Colon (tissue), 2 donors: Measurements from ENCODE around the gene DYNC2I2.

Experiments used
- FAIRE-seq: peaks from 2 replicates; lab custom pipeline; 2012; peaks lifted over from hg19 to GRCh38; lab: Jason Lieb, UNC
- donor health status: control.
- donor health status: control.

DYNC2I2 gene

GRCh38 chr9:128636024-128636390, 20.6 kb downstream of the DYNC2I2 start:
- no peak for FAIRE-seq

DNA sequence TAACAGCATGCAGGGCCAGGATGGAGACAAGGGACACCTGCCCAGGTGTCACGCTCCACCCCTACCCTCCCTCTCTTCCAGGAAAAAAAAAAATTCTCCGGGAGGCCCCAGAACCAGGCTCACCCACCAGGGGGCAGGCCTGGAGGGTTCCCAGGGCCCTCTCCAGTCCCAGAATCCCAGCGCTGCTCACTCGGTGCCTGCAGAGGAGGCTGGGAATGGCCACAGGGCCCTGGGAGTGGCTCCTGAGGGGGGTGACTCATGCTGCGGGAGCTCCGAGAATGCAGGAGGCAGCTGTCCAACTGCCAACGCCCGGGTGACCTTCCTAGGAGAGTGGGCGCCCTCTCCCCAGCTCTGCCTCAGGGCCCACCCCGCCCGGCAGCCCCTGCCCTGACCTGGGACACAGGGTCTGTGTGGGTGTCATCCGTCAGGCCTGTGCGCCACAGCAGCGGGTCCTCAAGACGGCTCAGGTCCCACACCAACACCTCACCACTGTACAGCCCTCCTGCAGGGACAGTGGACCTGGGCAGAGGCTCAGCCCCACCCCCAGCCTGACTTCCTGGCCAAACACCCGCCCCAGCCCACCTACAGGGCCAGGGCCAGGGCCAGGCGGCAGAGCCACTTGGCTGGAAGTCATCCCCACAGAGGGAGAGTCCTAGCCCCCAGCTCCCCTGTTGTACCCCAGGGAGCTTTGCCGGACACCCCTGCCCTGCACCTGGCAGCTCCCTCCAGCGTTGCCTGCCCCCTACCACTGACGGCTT, 21.2 kb downstream of the DYNC2I2 start:
- no peak for FAIRE-seq

DNA sequence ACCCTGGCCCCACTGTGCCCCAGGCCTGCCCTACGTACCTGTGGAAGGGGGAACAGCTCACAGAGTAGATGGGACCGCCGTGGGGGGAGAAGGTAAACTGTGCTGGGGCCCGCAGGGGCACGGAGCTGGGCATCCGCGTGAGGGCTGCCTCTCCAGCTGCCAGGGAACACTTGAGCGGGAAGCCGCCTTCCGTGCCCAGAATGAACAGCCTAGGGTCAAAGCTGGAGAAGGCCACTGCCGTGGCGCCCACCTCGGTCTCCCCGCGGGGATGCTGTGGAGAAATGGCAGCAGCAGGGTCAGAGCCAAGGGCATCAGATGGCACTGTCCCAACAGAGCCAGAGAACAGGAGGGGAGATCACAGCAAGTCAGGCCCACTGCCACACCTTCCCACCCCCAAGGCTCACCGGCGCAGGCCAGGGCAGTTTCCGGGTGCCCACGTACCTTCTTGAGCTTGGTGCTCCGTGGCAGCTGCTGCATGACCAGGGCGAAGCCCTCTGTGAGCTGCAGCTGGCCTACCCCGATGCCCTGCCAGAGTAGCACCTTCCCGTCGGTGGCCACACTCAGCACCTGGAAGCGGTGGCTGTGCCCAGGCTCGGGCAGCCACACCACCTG, 21.9 kb downstream of the DYNC2I2 start:
- FAIRE-seq, result no peak

DNA sequence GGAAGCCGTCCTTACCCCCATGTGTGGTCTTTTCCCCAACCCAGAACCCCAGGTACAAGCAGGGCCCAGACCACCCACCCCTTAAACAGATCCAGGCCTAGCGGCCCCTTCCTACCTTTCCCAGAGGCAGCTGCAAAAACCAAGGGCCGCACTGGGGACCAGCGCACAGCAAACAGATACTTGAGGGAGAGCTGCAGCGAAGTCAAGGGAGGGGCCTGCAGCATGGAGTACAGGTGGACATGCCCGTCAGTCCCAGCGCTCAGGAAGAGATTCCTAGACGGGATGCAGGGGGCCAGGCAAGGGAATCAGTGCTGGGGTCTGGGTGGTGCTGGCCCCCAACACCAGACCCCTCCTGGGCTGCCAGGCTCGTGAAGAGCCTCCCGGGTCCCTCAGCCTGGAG, 22.5 kb downstream of the DYNC2I2 start:
- no peak for FAIRE-seq

DNA sequence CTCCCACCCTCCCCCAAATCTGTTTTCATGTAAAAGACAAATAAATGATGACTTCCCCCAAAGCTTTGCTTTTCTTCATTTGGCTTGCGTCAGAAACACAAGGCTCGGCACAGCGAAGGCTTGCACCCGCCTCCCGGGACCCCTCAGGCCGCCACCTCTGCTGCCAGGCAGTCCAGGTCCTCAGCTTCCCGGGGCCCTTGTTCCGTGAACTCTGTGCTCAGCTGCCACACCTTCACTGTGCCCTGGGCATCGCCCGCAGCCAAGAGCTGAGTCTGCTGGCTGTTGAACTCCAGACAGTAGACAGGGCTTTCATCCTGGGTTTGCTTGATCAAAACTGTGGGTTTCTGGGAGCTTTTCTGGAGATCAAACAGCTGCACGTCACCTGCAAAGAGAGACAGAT, 23.0 kb downstream of the DYNC2I2 start:
- FAIRE-seq, result no peak

DNA sequence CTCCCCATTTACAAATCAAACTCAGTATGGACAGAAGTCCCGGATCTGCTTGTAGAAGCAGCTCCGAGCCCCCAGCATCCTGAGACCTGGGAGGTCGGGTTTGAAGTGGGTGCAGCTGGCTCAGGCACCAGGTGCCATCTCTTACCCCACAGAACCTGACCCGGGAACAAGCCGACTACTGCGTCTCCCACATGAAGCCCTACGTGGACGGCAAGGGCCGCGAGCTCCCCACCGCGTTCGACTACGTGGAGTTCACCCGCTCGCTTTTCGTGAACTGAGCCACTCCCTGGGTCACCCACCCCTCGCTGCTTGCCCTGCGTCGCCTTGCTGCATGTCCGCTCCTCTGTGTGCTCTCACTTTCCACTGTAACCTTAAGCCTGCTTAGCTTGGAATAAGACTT, 23.6 kb downstream of the DYNC2I2 start:
- FAIRE-seq, result no peak

DNA sequence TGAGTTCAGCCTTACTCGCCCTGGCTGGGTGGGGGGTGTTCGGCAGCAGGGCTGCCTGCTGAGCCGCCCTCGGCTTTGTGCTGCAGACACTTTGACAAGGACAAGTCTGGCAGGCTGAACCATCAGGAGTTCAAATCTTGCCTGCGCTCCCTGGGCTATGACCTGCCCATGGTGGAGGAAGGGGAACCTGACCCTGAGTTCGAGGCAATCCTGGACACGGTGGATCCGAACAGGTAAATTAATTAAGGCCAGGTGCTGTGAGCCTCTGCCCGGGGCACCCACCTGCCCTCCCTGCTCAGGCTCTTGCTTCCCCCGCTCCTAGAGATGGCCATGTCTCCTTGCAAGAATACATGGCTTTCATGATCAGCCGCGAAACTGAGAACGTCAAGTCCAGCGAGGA, 24.2 kb downstream of the DYNC2I2 start:
- no peak for FAIRE-seq

DNA sequence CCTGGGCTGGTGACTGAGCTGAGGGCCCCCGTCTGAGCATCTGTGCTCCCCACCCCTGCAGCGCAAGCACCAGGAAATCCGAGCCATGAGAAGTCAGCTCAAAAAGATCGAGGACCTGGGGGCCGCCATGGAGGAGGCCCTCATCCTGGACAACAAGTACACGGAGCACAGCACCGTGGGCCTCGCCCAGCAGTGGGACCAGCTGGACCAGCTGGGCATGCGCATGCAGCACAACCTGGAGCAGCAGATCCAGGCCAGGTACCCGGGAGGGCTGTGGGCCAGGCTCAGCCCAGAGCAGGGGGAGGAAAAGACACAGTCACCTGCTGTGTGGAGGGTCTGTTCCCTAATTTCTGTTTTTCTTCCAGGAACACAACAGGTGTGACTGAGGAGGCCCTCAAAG, 24.6 kb downstream of the DYNC2I2 start:
- FAIRE-seq, result no peak

DNA sequence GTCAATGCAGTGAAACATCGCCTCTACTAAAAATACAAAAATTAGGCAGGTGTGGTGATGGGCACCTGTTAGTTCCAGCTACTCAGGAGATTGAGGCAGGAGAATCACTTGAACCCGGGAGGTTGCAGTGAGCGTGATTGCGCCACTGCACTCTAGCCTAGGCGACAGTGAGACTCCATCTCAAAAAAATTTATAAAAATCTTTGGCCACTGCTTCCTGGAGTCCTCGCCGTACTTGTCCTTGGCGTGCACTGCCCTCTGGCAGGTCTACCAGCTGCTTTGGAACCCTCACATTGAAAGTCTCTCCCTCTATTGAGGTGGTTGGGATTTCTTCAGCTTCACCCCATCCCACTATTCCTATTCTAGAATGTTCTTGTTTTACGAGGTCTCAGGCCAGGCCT, 25.0 kb downstream of the DYNC2I2 start:
- FAIRE-seq, result no peak

DNA sequence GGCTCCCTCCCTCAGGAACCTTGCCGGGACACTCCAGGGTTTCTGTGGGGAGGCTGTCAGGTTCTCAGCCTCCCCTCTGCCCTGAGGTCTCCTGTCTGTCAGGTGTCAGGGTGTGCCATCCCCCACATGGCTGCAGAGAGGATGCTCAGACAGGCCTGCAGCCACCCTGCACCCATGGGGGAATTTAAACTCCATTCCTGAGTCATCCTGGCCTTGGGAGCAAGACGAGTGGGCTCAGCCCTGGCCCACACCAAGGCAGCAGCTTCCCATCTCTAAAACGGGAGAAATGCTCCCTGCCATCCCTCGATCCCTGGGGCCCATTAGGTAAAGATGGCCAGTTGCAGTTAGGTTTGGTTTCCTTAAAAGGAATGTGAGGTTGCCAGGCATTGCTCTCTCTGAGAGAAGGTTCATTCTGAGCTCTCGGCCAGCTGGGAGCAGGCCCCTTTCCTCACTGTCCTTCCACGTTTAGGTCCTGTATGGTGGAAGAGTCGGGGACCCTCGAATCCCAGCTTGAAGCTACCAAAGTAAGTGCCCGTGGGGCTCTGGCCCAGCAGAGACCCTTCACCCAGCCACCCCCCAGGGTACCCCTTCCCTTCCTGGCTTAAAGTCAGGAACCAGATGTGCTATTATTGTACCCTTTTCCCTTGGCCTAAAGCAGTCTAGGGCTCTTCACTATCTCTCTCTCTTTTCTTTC, 26.6 kb downstream of the DYNC2I2 start:
- no peak for FAIRE-seq

DNA sequence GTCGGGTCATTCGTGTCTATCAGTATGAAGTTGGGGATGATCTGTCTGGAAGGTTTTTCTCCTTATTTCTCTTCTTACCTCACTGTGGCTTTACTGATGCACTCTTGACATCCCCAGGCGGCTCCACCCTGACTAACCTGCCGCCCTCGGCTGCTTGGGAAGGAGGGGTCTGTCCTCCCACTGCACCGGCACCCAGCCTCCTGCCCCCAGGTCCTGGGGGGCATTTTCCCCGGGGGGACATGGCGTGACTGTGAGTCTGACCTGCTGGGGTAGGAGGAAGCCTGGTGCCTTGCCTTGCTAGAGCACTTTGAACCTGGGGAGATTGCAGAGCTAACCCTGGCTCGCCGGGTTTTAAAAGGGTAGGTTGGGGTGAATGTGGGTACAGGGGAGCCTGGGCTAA, 27.5 kb downstream of the DYNC2I2 start:
- no peak for FAIRE-seq

- no peak for FAIRE-seq
These were observed 28.1 kb downstream of the DYNC2I2 start for GRCh38 chr9:128628471-128629048.

DNA sequence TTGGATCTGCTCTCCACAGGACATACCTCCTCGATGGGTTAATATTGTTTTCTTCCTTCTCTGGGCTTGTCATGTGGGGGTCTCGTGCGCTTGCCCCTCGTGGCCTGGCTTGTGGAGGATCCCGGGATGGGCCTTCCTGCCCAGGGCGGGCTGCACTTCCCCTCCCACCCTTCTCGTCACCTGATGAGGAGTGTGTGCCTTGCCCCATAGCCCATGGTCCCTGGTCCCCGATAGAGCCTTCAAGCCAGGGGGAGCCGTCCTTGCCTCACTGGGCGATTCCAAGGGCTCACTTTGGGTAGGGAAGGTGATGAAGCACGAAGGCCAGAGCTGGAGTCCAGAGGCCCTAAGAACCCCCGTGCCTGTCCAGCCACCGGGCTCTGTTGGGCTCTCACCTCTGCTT, 28.7 kb downstream of the DYNC2I2 start:
- FAIRE-seq, result no peak

GRCh38 chr9:128627127-128627715, 29.4 kb downstream of the DYNC2I2 start:
- FAIRE-seq, result no peak

- no peak for FAIRE-seq
These were observed 30.5 kb downstream of the DYNC2I2 start for GRCh38 chr9:128626181-128626580.

DNA sequence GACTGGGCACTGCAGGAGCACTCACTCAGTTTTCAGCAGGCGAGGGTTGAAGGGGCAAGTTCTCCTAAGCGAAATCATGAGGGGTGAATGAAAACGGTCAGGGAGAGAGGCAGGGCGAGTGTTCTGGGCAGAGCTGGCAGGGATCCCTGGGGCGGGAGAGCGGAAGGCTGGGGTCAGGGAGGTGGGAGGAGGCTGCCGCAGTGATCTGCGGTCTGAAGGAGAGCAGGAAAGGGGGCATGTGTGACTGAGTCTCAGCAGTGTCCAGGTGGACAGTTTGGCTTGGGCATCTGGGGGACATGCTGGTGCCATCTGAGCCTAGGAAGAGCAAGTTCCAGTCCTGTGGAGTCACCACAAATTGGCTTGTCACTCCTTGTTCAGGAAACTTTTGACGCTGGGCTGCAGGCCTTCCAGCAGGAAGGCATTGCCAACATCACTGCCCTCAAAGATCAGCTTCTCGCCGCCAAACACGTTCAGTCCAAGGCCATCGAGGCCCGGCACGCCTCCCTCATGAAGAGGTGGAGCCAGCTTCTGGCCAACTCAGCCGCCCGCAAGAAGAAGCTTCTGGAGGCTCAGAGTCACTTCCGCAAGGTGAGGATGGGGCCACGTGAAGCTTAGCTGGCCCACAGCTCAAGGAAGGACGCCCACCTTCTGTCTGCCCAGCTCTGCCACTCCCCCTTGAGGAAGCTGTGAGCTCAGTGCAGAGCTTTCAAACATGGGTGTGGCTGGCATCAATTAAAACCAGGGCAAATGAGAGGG, 31.1 kb downstream of the DYNC2I2 start:
- FAIRE-seq, result no peak

DNA sequence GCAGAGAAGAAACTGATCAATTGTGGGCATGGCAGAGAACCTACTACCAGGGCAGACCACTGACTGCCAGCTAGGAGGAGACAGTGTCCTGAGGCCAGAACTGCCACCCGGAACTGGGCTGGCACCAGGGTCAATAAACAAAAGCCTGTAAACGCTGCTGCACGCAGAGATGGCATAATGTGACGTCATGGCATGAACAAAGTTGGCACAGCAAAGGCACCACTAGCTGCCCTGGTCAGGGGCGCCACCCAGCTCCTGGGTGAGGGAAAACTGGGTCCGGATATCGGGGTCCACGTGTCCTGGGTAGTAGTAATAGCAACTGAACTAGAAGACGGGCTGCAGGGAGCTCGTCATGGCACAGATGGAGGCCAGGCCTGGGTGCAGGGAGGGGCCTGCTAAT, 32.1 kb downstream of the DYNC2I2 start:
- FAIRE-seq, result no peak

DNA sequence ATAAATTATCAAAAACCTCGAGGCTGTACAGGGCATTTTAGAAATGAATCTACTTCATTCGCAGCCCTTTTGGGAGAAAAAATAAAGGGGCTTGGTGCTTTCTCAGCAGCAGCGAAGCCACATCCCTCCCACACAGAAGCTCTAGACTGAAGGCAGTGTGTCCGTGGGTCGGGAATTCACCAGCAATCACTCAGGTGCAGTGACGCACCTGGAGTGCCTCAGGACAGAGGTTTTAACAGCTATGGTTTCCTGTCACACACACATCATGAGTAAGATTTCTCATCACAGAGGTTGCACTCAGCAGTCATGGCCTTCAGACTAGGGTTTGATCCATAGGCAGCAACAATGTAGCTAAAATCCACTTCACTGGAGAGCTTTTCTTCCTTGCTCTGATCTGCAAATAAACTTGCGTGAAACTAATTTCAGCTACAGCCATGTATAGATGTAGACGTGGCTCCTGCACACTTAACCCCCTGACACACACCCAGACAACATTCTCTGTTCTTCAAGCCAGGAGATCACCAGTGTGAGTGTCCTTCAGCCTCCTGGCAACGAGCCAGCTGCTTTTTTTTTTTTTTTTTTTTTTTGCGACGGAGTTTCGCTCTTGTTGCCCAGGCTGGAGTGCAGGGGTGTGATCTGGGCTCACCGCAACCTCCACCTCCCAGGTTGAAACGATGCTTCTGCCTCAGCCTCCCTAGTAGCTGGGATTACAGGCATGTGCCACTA, 34.8 kb downstream of the DYNC2I2 start:
- FAIRE-seq, result no peak

DNA sequence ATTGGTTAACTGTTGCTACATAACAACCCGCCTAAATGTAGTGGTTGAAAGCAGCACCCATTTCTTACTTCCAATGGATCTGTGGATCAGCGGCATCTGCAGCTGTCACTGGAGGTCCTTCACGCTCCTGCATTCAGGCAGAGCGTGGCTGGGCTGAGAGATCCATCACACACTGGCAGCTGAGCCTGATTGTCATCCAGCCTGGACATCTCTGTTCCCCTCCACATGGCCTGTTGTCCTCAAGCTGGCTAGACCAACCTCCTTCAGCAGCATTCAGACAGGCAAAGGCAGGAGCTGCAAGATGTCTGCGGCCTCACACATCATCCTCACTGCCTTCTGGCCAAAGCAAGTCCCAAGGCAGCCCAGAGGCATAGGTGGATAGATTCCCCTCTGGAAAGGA, 36.9 kb downstream of the DYNC2I2 start:
- FAIRE-seq, result no peak

- no peak for FAIRE-seq
These were observed 37.5 kb downstream of the DYNC2I2 start for GRCh38 chr9:128619127-128619526.

DNA sequence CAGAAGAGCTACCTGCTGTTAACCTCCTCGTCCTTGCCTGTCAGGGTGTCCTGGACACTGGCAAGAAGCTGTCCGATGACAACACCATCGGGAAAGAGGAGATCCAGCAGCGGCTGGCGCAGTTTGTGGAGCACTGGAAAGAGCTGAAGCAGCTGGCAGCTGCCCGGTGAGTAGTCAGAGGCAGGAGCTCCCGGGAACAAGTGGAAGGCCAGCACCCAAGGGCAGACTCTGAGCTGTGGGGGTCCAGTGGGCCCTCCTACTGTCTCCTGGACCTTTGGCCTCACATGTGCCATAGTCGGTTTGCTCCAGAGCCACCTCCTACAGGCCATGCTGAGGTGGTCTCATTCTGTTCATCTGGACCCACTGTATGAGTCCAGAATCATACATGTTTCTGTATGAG, 38.7 kb downstream of the DYNC2I2 start:
- no peak for FAIRE-seq
